Ishikawa (cell line): ENCODE data around the gene UQCRH.

Experiments
- CEBPB ChIP-seq: IDR thresholded peaks from 2 replicates; pipeline ENCODE4 v1.6.1; 2012
- EGR1 ChIP-seq: IDR thresholded peaks from 2 replicates; pipeline ENCODE4 v1.6.1; 2012
- EP300 ChIP-seq: IDR thresholded peaks from 2 replicates; pipeline ENCODE4 v1.6.1; 2012; ENCODE audit warnings: borderline replicate concordance
- RAD21 ChIP-seq: IDR thresholded peaks from 2 replicates; pipeline ENCODE4 v1.6.1; 2012; ENCODE audit warnings: low read depth
- TAF1 ChIP-seq: IDR thresholded peaks from 2 replicates; pipeline ENCODE4 v1.6.1; 2012; ENCODE audit warnings: low read depth, mild to moderate bottlenecking
- TCF12 ChIP-seq: IDR thresholded peaks from 2 replicates; pipeline ENCODE4 v1.6.1; 2012; ENCODE audit warnings: low read depth
- YY1 ChIP-seq: IDR thresholded peaks from 2 replicates; pipeline ENCODE4 v1.6.1; 2012; ENCODE audit warnings: low read depth
- ZBTB7A ChIP-seq: IDR thresholded peaks from 2 replicates; pipeline ENCODE4 v1.6.1; 2012; ENCODE audit warnings: low read depth
- TF ChIP-seq, protein P1 (sequence below): IDR thresholded peaks from 2 replicates; pipeline ENCODE4 v1.6.1; 2012; ENCODE audit warnings: low read depth, mild to moderate bottlenecking
- TF ChIP-seq, protein P2 (sequence below): IDR thresholded peaks from 2 replicates; pipeline ENCODE4 v1.6.1; 2012

DNA sequence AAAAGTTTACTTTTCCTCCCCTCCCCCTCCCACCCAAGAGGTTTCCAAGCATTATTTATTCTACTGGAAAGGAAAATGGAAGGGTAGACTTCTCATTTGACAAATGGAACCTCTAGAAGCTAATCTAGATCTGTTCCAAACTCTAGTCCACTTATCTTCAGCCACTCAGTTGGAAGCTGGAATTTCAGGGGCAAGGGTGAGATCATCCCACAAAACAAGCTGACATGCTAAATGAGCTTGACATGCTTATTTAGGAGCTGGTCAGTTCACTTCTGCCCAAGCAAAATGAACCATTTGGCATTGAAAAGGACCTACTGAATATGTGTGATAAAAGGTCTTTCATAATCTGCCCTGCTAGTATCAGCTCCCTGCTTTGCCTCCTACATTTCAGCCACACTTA is 5.1 kb upstream of the UQCRH start:
- TF ChIP-seq RAD21 (no peak), ZBTB7A (no peak), CEBPB (no peak), TAF1 (no peak), EP300 (no peak), YY1 (no peak), TCF12 (no peak), EGR1 (no peak)
- TF ChIP-seq, protein P1, sequence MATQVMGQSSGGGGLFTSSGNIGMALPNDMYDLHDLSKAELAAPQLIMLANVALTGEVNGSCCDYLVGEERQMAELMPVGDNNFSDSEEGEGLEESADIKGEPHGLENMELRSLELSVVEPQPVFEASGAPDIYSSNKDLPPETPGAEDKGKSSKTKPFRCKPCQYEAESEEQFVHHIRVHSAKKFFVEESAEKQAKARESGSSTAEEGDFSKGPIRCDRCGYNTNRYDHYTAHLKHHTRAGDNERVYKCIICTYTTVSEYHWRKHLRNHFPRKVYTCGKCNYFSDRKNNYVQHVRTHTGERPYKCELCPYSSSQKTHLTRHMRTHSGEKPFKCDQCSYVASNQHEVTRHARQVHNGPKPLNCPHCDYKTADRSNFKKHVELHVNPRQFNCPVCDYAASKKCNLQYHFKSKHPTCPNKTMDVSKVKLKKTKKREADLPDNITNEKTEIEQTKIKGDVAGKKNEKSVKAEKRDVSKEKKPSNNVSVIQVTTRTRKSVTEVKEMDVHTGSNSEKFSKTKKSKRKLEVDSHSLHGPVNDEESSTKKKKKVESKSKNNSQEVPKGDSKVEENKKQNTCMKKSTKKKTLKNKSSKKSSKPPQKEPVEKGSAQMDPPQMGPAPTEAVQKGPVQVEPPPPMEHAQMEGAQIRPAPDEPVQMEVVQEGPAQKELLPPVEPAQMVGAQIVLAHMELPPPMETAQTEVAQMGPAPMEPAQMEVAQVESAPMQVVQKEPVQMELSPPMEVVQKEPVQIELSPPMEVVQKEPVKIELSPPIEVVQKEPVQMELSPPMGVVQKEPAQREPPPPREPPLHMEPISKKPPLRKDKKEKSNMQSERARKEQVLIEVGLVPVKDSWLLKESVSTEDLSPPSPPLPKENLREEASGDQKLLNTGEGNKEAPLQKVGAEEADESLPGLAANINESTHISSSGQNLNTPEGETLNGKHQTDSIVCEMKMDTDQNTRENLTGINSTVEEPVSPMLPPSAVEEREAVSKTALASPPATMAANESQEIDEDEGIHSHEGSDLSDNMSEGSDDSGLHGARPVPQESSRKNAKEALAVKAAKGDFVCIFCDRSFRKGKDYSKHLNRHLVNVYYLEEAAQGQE: no peak
- TF ChIP-seq, protein P2, sequence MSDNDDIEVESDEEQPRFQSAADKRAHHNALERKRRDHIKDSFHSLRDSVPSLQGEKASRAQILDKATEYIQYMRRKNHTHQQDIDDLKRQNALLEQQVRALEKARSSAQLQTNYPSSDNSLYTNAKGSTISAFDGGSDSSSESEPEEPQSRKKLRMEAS: no peak
